DND-41 (cell line): Measurements from ENCODE around the gene OR10A7.

Source experiments
- ATAC-seq: fragments of 200-7000 bp; cut with Tn5 transposase; 3 replicates; pipeline ENCODE4 v1.9.1; 2021; ENCODE audit warnings: low read depth; ENCODE audit not compliant: insufficient read depth
- DNase-seq: peaks from one replicate; pipeline ENCODE4 v3.0.0-alpha.2; 2020
- H2AFZ ChIP-seq: 2 replicates; pipeline ENCODE4 v1.6.0; 2012; ENCODE audit warnings: low read depth, low read length
- H3K27ac ChIP-seq: 2 replicates; pipeline ENCODE4 v1.5.1; 2012; ENCODE audit warnings: low read length, inconsistent platforms
- H3K27me3 ChIP-seq: fragments of 200-600 bp; sonication (generic); 2 replicates; pipeline ENCODE4 v1.6.0; 2012; ENCODE audit warnings: low read length, mild to moderate bottlenecking, inconsistent platforms; ENCODE audit not compliant: insufficient read depth, poor library complexity
- H3K36me3 ChIP-seq: 2 replicates; pipeline ENCODE4 v1.5.1; 2012; ENCODE audit warnings: low read length, inconsistent platforms; ENCODE audit not compliant: insufficient read depth
- H3K4me1 ChIP-seq: 2 replicates; pipeline ENCODE4 v1.5.1; 2012; ENCODE audit warnings: mild to moderate bottlenecking, low read length; ENCODE audit not compliant: insufficient read depth
- H3K4me2 ChIP-seq: 2 replicates; pipeline ENCODE4 v1.6.0; 2012; ENCODE audit warnings: mild to moderate bottlenecking, moderate library complexity, low read length, inconsistent platforms; ENCODE audit not compliant: insufficient read depth
- H3K4me3 ChIP-seq, 2 experiments: fragments of 200-600 bp in 1 of 2; shearing (Covaris generic) in 1 of 2; 2 replicates each; pipeline ENCODE4 v1.5.1; 2012 to 2016; ENCODE audit warnings: inconsistent platforms in 2 of 2, low read length in 2 of 2, mild to moderate bottlenecking in 2 of 2, low read depth in 1 of 2, moderate library complexity in 1 of 2
- H3K79me2 ChIP-seq: 2 replicates; pipeline ENCODE4 v1.6.0; 2012; ENCODE audit warnings: low read length, inconsistent platforms; ENCODE audit not compliant: insufficient read depth
- H3K9ac ChIP-seq: 2 replicates; pipeline ENCODE4 v1.6.0; 2012; ENCODE audit warnings: low read depth, mild to moderate bottlenecking, inconsistent platforms, low read length, moderate library complexity
- H3K9me3 ChIP-seq: 2 replicates; pipeline ENCODE4 v1.5.1; 2012; ENCODE audit warnings: low read length, moderate library complexity, mild to moderate bottlenecking, inconsistent platforms; ENCODE audit not compliant: insufficient read depth, severe bottlenecking
- H4K20me1 ChIP-seq: 2 replicates; pipeline ENCODE4 v1.6.0; 2012; ENCODE audit warnings: low read length; ENCODE audit not compliant: insufficient read depth
- CTCF ChIP-seq: IDR thresholded peaks from 2 replicates; pipeline ENCODE4 v1.5.1; 2012; ENCODE audit warnings: borderline replicate concordance, low read length, moderate library complexity, mild to moderate bottlenecking; ENCODE audit not compliant: poor library complexity, severe bottlenecking; ENCODE audit errors: extremely low read depth
- EZH2 ChIP-seq: IDR thresholded peaks from 3 replicates; pipeline ENCODE4 v1.6.1; 2012; ENCODE audit warnings: borderline replicate concordance, low read depth, mild to moderate bottlenecking, moderate library complexity, low read length, inconsistent platforms; ENCODE audit not compliant: severe bottlenecking

The OR10A7 gene

DNA sequence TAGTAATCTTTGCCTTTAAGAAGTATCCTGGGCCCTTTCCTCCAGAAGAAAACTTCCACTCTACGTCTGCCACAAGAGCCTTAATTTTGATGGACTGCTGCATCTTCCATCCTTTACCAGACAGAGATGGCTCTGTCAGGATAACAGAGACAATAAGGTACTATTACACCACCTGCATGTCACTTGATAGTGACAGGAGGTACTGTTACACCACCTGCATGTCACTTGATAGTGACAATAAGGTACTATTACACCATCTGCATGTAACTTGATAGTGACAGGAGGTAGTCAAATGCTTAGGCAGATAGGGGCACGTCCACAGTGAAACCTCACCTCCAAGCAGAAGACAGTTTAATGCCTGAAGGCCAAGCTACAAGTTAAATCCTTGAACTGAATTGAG lies 37.5 kb downstream of the OR10A7 start:
- DNase-seq (no peak), ATAC-seq (no peak)
- Histone ChIP-seq H3K9me3 (no peaks in the 10 kb centered on the region), H3K4me2 (no peak overlapping the region), H3K27ac (no peak overlapping the region), H3K27me3 (peaks cover 6% of the 10 kb centered on the region), H3K9ac (no peak overlapping the region), H3K36me3 (no peaks in the 10 kb centered on the region), H3K79me2 (no peaks in the 10 kb centered on the region), H2AFZ (no peak overlapping the region), H4K20me1 (no peaks in the 10 kb centered on the region), H3K4me1 (no peaks in the 10 kb centered on the region), H3K4me3 (no peak overlapping the region)
- TF ChIP-seq CTCF (no peak), EZH2 (no peak)
